SK-N-SH (cell line): ENCODE results near the gene TMEM271. TPM values are rescaled to one million over a fixed set of nuclear protein-coding genes. Genes with fewer than 3 reads are reported as not detected.

Source experiments
- CTCF ChIA-PET: fragments of 300-600, 350-600 bp; formaldehyde crosslinking; extraction: SDS; loops from one replicate; lab custom pipeline; 2021; lab: Yijun Ruan, JAX
- POLR2A ChIA-PET: fragments of 350-600 bp; sonication (Branson Sonifier 250); formaldehyde crosslinking; extraction: SDS; loops from one replicate; lab custom pipeline; 2020; ENCODE audit warnings: antibody characterized with exemption, inconsistent platforms; lab: Yijun Ruan, JAX
- DNase-seq: peaks from one replicate; pipeline ENCODE4 v3.0.0; 2012
- H2AFZ ChIP-seq: fragments of 200-600 bp; sonication (generic); 2 replicates; pipeline ENCODE4 v1.8.1; 2016; ENCODE audit warnings: antibody characterized with exemption, mild to moderate bottlenecking, low read depth
- H3F3A ChIP-seq: fragments of 200-600 bp; sonication (generic); replicated peaks from 2 replicates; pipeline ENCODE3; 2016; ENCODE audit warnings: antibody characterized with exemption, mild to moderate bottlenecking; ENCODE audit not compliant: insufficient read depth
- H3K27ac ChIP-seq, 2 experiments: fragments of 200-500 bp in 1 of 2; fragments of 200-600 bp in 1 of 2; sonication (Bioruptor generic) in 1 of 2; sonication (generic), shearing (Covaris generic) in 1 of 2; 2 replicates each; pipeline versions ENCODE4 v1.5.1 to v1.6.1; 2014 to 2016; ENCODE audit warnings: low read depth in 2 of 2, inconsistent platforms in 1 of 2, low read length in 1 of 2, mild to moderate bottlenecking in 1 of 2, mixed read lengths in 1 of 2
- H3K27me3 ChIP-seq: fragments of 200-600 bp; sonication (generic), shearing (Covaris generic); 2 replicates; pipeline ENCODE4 v1.6.1; 2016; ENCODE audit warnings: mixed run types; ENCODE audit not compliant: insufficient read depth
- H3K36me3 ChIP-seq, 2 experiments: fragments of 200-500 bp in 1 of 2; fragments of 200-600 bp in 1 of 2; sonication (Bioruptor generic) in 1 of 2; sonication (generic) in 1 of 2; replicated peaks in 1 of 2; 2 replicates each; pipeline versions ENCODE3 to v1.5.1; 2014 to 2016; ENCODE audit warnings: low read length in 1 of 2, mild to moderate bottlenecking in 1 of 2; ENCODE audit not compliant: insufficient read depth in 2 of 2, control insufficient read depth in 1 of 2
- H3K4me1 ChIP-seq, 2 experiments: fragments of 200-500 bp in 1 of 2; fragments of 200-600 bp in 1 of 2; sonication (Bioruptor generic) in 1 of 2; sonication (generic), shearing (Covaris generic) in 1 of 2; 2 replicates each; pipeline versions ENCODE4 v1.5.1 to v1.6.1; 2014 to 2016; ENCODE audit warnings: low read depth in 1 of 2, low read length in 1 of 2, mixed run types in 1 of 2; ENCODE audit not compliant: insufficient read depth in 2 of 2, control insufficient read depth in 1 of 2
- H3K4me2 ChIP-seq: fragments of 200-600 bp; sonication (generic), shearing (Covaris generic); 2 replicates; pipeline ENCODE4 v1.6.1; 2017; ENCODE audit warnings: mixed run types
- H3K4me3 ChIP-seq, 2 experiments: fragments of 200-500 bp in 1 of 2; fragments of 200-600 bp in 1 of 2; sonication (Bioruptor generic) in 1 of 2; sonication (generic), shearing (Covaris generic) in 1 of 2; 2 replicates each; pipeline versions ENCODE4 v1.5.1 to v1.8.1; 2014 to 2016; ENCODE audit warnings: low read depth in 2 of 2, inconsistent platforms in 1 of 2, low read length in 1 of 2, mild to moderate bottlenecking in 1 of 2, mixed read lengths in 1 of 2, moderate library complexity in 1 of 2
- H3K79me2 ChIP-seq: fragments of 200-600 bp; sonication (generic); 2 replicates; pipeline ENCODE4 v1.8.1; 2017; ENCODE audit warnings: mild to moderate bottlenecking; ENCODE audit not compliant: insufficient read depth
- H3K9ac ChIP-seq: fragments of 200-600 bp; sonication (generic); 2 replicates; pipeline ENCODE4 v1.6.1; 2017; ENCODE audit warnings: mixed run types
- H3K9me2 ChIP-seq: fragments of 200-600 bp; sonication (generic); 2 replicates; pipeline ENCODE4 v1.6.1; 2017; ENCODE audit warnings: mixed run types
- H3K9me3 ChIP-seq: fragments of 200-600 bp; sonication (generic); 2 replicates; pipeline ENCODE4 v1.6.1; 2017; ENCODE audit warnings: mixed run types, mild to moderate bottlenecking, moderate library complexity
- H4K20me1 ChIP-seq: fragments of 200-600 bp; sonication (generic); 2 replicates; pipeline ENCODE4 v1.6.1; 2017; ENCODE audit warnings: mild to moderate bottlenecking, mixed run types; ENCODE audit not compliant: insufficient read depth
- CHD2 ChIP-seq: fragments of 150-350 bp; IDR thresholded peaks from 2 replicates; pipeline ENCODE4 v1.6.1; 2018; ENCODE audit warnings: low read length; ENCODE audit not compliant: partially characterized antibody
- ELF1 ChIP-seq: IDR thresholded peaks from 2 replicates; pipeline ENCODE4 v1.4.0; 2012
- EZH2phosphoT487 ChIP-seq: fragments of 200-600 bp; sonication (generic); IDR thresholded peaks from 2 replicates; pipeline ENCODE4 v1.6.1; 2017; ENCODE audit warnings: low read depth, mixed run types, mild to moderate bottlenecking, antibody characterized with exemption, moderate library complexity, borderline replicate concordance
- FOXJ3 ChIP-seq: sonication (generic); formaldehyde crosslinking; IDR thresholded peaks from 2 replicates; pipeline ENCODE4 v1.5.1; 2020; ENCODE audit warnings: mild to moderate bottlenecking, missing genetic modification reagents
- GABPA ChIP-seq: IDR thresholded peaks from 2 replicates; pipeline ENCODE4 v1.4.0; 2012; ENCODE audit warnings: low read depth, mild to moderate bottlenecking
- GATA2 ChIP-seq: sonication (generic); formaldehyde crosslinking; IDR thresholded peaks from 2 replicates; pipeline ENCODE4 v1.5.0; 2020; ENCODE audit warnings: mild to moderate bottlenecking, missing genetic modification reagents
- IRF3 ChIP-seq: fragments of 150-350 bp; IDR thresholded peaks from 2 replicates; pipeline ENCODE4 v1.6.1; 2016; ENCODE audit warnings: mild to moderate bottlenecking, low read depth, low read length
- JUND ChIP-seq: IDR thresholded peaks from 2 replicates; pipeline ENCODE4 v1.4.0; 2012
- NFIC ChIP-seq: IDR thresholded peaks from 2 replicates; pipeline ENCODE4 v1.4.0; 2012; ENCODE audit warnings: borderline replicate concordance
- NRF1 ChIP-seq: IDR thresholded peaks from 2 replicates; pipeline ENCODE4 v1.6.1; 2012; ENCODE audit warnings: low read depth, mild to moderate bottlenecking, low read length
- PBX3 ChIP-seq: IDR thresholded peaks from 2 replicates; pipeline ENCODE4; 2012
- POLR2AphosphoS5 ChIP-seq: IDR thresholded peaks from 2 replicates; pipeline ENCODE4 v1.6.1; 2012; ENCODE audit warnings: low read depth, low read length
- RAD21 ChIP-seq: IDR thresholded peaks from 2 replicates; pipeline ENCODE4 v1.6.1; 2012; ENCODE audit warnings: mild to moderate bottlenecking, low read length
- RFX5 ChIP-seq: IDR thresholded peaks from 2 replicates; pipeline ENCODE4 v1.6.1; 2012; ENCODE audit warnings: mild to moderate bottlenecking, improper control_type of control experiment, low read length
- SIN3A ChIP-seq: IDR thresholded peaks from 2 replicates; pipeline ENCODE4 v1.6.1; 2012; ENCODE audit warnings: low read depth, mild to moderate bottlenecking, low read length, moderate library complexity, borderline replicate concordance
- SMC3 ChIP-seq: IDR thresholded peaks from 2 replicates; pipeline ENCODE4 v1.6.1; 2012; ENCODE audit warnings: low read depth, low read length, improper control_type of control experiment
- TCF12 ChIP-seq: IDR thresholded peaks from 2 replicates; pipeline ENCODE4 v1.4.0; 2012
- USF2 ChIP-seq: fragments of 150-350 bp; IDR thresholded peaks from 2 replicates; pipeline ENCODE4 v1.6.1; 2017; ENCODE audit warnings: antibody characterized with exemption, low read length, low read depth, borderline replicate concordance
- YY1 ChIP-seq: IDR thresholded peaks from 2 replicates; pipeline ENCODE4 v1.4.0; 2012; ENCODE audit warnings: low read depth, mild to moderate bottlenecking
- ZBTB33 ChIP-seq: IDR thresholded peaks from 2 replicates; pipeline ENCODE4 v1.4.0; 2012; ENCODE audit warnings: low read depth, borderline replicate concordance
- WGBS: methylation state at CpG from one replicate; pipeline ENCODE4 v1.1.6; 2017; ENCODE audit warnings: low lambda C conversion rate; 5-methylcytosine and 5-hydroxymethylcytosine counted together
- polyA plus RNA-seq, 3 experiments: library from polyadenylated mRNA; depleted of rRNA; stranded (reverse); fragments of >200 nt; gene quantifications; 2 replicates each; pipeline ENCODE4 v1.2.3, GENCODE V29; 2012
- TF ChIP-seq, protein P1 (sequence below): fragments of 200-600 bp; sonication (generic); IDR thresholded peaks from 2 replicates; pipeline ENCODE4 v1.6.1; 2017; ENCODE audit warnings: antibody characterized with exemption, mild to moderate bottlenecking, moderate library complexity

TMEM271 gene
- polyA plus RNA-seq, 1 of the 3 experiments (the other 2 are of a cell fraction) = not detected

DNA sequence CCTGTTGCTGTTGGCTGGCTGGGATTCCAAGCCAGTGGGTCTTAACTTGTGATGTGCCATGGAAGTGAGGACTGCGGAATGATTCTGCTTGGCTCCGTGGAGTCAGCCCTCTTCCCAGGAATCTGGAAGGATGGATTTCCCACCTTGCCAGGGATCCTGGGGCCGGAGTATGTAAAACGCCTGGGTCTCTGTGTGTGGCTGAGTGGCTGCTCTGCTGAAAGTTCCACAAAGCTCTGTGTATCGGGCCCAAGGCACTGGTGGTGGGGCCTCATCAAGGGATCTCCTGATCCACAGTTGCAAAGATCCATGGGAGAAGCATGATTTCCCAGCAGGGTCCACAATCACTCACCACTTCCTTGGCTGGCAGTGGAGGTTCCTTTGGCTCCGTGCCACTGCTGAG is 24.1 kb upstream of the TMEM271 start (continued):
- TF ChIP-seq, protein P1, sequence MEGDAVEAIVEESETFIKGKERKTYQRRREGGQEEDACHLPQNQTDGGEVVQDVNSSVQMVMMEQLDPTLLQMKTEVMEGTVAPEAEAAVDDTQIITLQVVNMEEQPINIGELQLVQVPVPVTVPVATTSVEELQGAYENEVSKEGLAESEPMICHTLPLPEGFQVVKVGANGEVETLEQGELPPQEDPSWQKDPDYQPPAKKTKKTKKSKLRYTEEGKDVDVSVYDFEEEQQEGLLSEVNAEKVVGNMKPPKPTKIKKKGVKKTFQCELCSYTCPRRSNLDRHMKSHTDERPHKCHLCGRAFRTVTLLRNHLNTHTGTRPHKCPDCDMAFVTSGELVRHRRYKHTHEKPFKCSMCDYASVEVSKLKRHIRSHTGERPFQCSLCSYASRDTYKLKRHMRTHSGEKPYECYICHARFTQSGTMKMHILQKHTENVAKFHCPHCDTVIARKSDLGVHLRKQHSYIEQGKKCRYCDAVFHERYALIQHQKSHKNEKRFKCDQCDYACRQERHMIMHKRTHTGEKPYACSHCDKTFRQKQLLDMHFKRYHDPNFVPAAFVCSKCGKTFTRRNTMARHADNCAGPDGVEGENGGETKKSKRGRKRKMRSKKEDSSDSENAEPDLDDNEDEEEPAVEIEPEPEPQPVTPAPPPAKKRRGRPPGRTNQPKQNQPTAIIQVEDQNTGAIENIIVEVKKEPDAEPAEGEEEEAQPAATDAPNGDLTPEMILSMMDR = no peak
- TF ChIP-seq POLR2AphosphoS5 (no peak), GATA2 (no peak), CHD2 (no peak), RFX5 (no peak), IRF3 (no peak), USF2 (no peak), NFIC (no peak), JUND (no peak), EZH2phosphoT487 (no peak), NRF1 (no peak), RAD21 (no peak), SIN3A (no peak)

- CTCF ChIA-PET = no interaction called here
Observed at GRCh38 chr4:598925-599324, 22.8 kb upstream of the TMEM271 start.

More at GRCh38 chr4:598925-599324, 22.8 kb upstream of the TMEM271 start:
- no peak for TF ChIP-seq GATA2
- no peak for TF ChIP-seq FOXJ3 (CRISPR knock-in tag)
- no peak for TF ChIP-seq NFIC
- no peak for TF ChIP-seq TCF12
- no peak for TF ChIP-seq SMC3
- TF ChIP-seq ELF1 = no peak
- no peak for TF ChIP-seq YY1
- TF ChIP-seq ZBTB33 = no peak
- no peak for TF ChIP-seq GABPA
- no peak for TF ChIP-seq IRF3
- no peak for TF ChIP-seq PBX3
- H3K27ac ChIP-seq = no peak overlapping the region
- H3K9me2 ChIP-seq = no peaks in the 10 kb centered on the region
- WGBS = 8% methylated on average over 3 of the region's 3 CpGs
- H3K9me3 ChIP-seq = no peaks in the 10 kb centered on the region
- H3K9ac ChIP-seq = no peak overlapping the region
- no peaks in the 10 kb centered on the region for H3K36me3 ChIP-seq
- no peak overlapping the region for H3K4me3 ChIP-seq
- no peaks in the 10 kb centered on the region for H3K4me1 ChIP-seq
- H3K4me2 ChIP-seq = no peak overlapping the region
- H3K79me2 ChIP-seq = no peaks in the 10 kb centered on the region
- H3K27me3 ChIP-seq = peaks cover 13% of the 10 kb centered on the region; the same call in 1 of the 2 replicates
- H2AFZ ChIP-seq = no peak overlapping the region
- POLR2A ChIA-PET = no interaction called here
- no peak for DNase-seq
- no peaks in the 10 kb centered on the region for H4K20me1 ChIP-seq
- no peaks in the 10 kb centered on the region for H3F3A ChIP-seq
